Osteocyte (in vitro differentiated cells): ENCODE data around the gene RAD51B. TPM values are rescaled to one million over a fixed set of nuclear protein-coding genes. Genes with fewer than 3 reads are reported as not detected.

Experiments used
- DNase-seq: peaks from one replicate; pipeline ENCODE4 v3.0.0; 2021; ENCODE audit warnings: mixed read lengths; ENCODE audit not compliant: unreplicated experiment; ENCODE audit errors: extremely low spot score
- H3K27ac Mint-ChIP-seq: one replicate; pipeline ENCODE4 v1.8.0; 2021; ENCODE audit warnings: mild to moderate bottlenecking, mixed read lengths; ENCODE audit not compliant: unreplicated experiment
- H3K27me3 Mint-ChIP-seq: one replicate; pipeline ENCODE4 v1.8.0; 2021; ENCODE audit warnings: mixed read lengths; ENCODE audit not compliant: unreplicated experiment
- H3K36me3 Mint-ChIP-seq: one replicate; pipeline ENCODE4 v1.8.0; 2021; ENCODE audit warnings: mixed read lengths; ENCODE audit not compliant: unreplicated experiment
- H3K4me1 Mint-ChIP-seq: one replicate; pipeline ENCODE4 v1.8.0; 2021; ENCODE audit warnings: mixed read lengths; ENCODE audit not compliant: unreplicated experiment
- H3K4me3 Mint-ChIP-seq: one replicate; pipeline ENCODE4 v1.8.0; 2021; ENCODE audit warnings: mild to moderate bottlenecking, moderate library complexity, mixed read lengths; ENCODE audit not compliant: unreplicated experiment
- H3K9me3 Mint-ChIP-seq: one replicate; pipeline ENCODE4 v1.8.0; 2021; ENCODE audit warnings: mixed read lengths; ENCODE audit not compliant: unreplicated experiment
- CTCF ChIP-seq: fragments of 200-600 bp; sonication (generic); IDR thresholded peaks from 2 replicates; pipeline ENCODE4 v1.5.0; 2021; ENCODE audit warnings: antibody characterized with exemption, mild to moderate bottlenecking, moderate library complexity
- total RNA-seq: library from RNA; stranded (reverse); gene quantifications from 2 replicates; pipeline ENCODE4 v1.2.1, GENCODE V29; 2021

Gene RAD51B
- total RNA-seq, 1 donor from 2014 or later: 12.7 TPM

- no peak for TF ChIP-seq CTCF
- DNase-seq: no peak
- H3K27ac Mint-ChIP-seq: no peak overlapping the region
- peaks cover 3% of the 10 kb centered on the region for H3K4me1 Mint-ChIP-seq
- no peaks in the 10 kb centered on the region for H3K9me3 Mint-ChIP-seq
- no peak overlapping the region for H3K4me3 Mint-ChIP-seq
- no peaks in the 10 kb centered on the region for H3K27me3 Mint-ChIP-seq
- peaks cover 2% of the 10 kb centered on the region for H3K36me3 Mint-ChIP-seq
Observed at GRCh38 chr14:68420350-68420749, 600.8 kb downstream of the RAD51B start.

GRCh38 chr14:68421116-68421515 is 601.5 kb downstream of the RAD51B start:
- H3K27ac Mint-ChIP-seq: no peak overlapping the region
- no peak for TF ChIP-seq CTCF

GRCh38 chr14:68423686-68424085 is 604.1 kb downstream of the RAD51B start:
- Mint-ChIP-seq H3K27me3 (no peaks in the 10 kb centered on the region), H3K27ac (no peak overlapping the region), H3K4me3 (no peak overlapping the region), H3K4me1 (no peaks in the 10 kb centered on the region), H3K36me3 (peaks cover 4% of the 10 kb centered on the region), H3K9me3 (no peaks in the 10 kb centered on the region)
- TF ChIP-seq CTCF: no peak
- no peak for DNase-seq

More at GRCh38 chr14:68421116-68421515, 601.5 kb downstream of the RAD51B start:
- peaks cover 3% of the 10 kb centered on the region for H3K4me1 Mint-ChIP-seq
- H3K27me3 Mint-ChIP-seq: no peaks in the 10 kb centered on the region
- no peaks in the 10 kb centered on the region for H3K9me3 Mint-ChIP-seq
- no peak for DNase-seq
- H3K4me3 Mint-ChIP-seq: no peak overlapping the region
- peaks cover 2% of the 10 kb centered on the region for H3K36me3 Mint-ChIP-seq

GRCh38 chr14:68424443-68425172 is 605.0 kb downstream of the RAD51B start:
- no peak for TF ChIP-seq CTCF

GRCh38 chr14:68426661-68427549 is 607.3 kb downstream of the RAD51B start:
- Mint-ChIP-seq H3K4me1 (no peaks in the 10 kb centered on the region), H3K9me3 (no peaks in the 10 kb centered on the region), H3K27ac (no peak overlapping the region), H3K4me3 (no peak overlapping the region), H3K36me3 (peaks cover 4% of the 10 kb centered on the region), H3K27me3 (no peaks in the 10 kb centered on the region)
- TF ChIP-seq CTCF: no peak
- no peak for DNase-seq

More at GRCh38 chr14:68424443-68425172, 605.0 kb downstream of the RAD51B start:
- Mint-ChIP-seq H3K4me3 (no peak overlapping the region), H3K27me3 (no peaks in the 10 kb centered on the region), H3K27ac (no peak overlapping the region), H3K9me3 (no peaks in the 10 kb centered on the region), H3K4me1 (no peaks in the 10 kb centered on the region), H3K36me3 (peaks cover 4% of the 10 kb centered on the region)
- DNase-seq: no peak
